NCI-H1105 (cell line): ENCODE data around the gene DNM2.
A peak's percentile ranks its signal among the peaks of the same experiment; 100 is the strongest.

Source experiments
- DNase-seq: peaks from one replicate; lab custom pipeline; 2025; lab: John Stamatoyannopoulos, UW

DNM2 gene

DNA sequence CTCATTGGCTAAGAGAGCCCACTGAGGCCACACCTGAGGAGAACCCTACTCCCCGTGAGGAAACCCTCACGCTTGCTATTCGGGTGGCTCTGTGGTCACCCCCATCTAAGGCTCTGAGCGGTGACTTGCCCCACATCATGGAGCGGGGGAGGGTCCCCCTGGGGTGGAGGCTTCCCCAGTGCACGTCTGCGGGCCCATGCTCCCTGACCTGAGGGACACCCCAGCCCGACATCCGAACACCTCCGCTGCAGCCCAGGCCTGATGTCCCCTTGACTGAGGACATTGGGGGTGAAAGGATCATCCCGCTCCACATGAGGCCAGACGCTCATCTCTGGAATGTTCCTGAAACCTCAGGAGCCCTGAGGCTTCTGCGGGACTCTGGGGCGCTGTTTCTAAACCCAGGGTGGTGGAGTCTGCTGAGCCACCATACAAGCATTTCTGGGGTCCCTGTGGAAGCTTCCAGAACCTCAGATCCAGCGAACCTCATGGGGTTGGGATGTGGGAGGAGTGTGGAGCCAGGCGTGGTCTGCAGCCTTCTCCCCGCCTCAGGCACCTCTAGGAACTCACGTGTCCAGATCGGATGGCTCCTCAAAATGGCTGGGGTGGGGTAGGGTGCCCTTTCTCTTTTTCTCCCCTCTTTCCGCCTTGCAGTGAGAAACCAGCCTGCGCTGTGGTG lies 98.2 kb downstream of the DNM2 start:
- no peak for DNase-seq

DNA sequence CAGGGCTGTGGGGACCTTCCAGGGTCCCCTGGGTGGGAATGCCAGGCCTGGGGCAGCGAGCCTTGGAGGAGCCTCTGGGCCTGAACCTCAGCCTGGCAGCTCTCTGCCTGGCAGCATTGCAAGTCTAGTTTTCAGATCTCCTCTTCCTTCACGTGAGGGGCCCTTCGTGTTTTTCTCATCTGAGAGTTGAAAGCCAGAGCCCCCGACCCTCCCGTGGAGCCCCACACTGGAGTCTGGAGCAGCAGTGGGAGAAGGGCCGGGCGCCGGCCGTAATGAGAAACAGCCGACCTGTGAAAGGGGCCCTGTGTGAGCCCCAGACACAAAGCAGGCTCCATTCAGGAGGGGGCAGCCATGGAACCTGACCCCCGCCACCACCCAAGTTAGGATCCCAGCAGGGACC lies 98.8 kb downstream of the DNM2 start:
- DNase-seq: no peak

DNA sequence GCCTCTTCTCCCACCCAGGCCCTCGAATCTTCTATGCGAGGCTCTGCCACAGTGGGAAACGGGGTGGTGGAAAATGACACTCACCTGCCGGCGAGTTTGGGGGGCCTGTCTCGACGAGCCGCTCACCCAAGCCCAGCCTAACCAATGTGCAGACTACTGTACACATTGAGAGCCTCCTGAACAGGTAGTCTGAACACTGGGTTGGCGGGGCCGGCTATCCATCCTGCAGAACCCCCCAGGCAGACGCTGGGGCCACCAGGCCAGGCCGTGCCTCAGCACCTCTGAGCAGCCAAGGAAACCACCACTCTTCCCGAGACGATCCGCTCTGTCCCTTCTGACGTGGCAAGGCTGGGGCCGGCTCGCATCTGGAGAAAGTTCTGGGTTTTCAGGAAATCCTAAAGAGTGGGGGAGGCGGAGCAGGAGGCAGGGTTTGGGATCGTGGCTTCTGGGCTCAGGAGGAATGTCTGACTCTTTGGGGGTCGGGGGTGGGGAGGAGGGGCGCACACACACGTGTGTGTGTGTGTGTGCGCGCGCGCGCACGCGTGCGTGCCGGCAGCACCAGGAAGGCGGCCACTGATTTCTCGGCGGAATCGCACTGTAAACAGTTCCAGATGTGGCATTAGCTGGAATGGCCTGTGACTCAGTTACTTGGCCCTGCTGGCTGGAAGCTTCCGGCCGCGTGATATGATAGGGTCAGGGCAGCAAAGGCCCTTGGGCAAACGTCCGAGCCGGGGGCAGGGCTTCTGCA lies 99.6 kb downstream of the DNM2 start:
- DNase-seq: no peak

DNA sequence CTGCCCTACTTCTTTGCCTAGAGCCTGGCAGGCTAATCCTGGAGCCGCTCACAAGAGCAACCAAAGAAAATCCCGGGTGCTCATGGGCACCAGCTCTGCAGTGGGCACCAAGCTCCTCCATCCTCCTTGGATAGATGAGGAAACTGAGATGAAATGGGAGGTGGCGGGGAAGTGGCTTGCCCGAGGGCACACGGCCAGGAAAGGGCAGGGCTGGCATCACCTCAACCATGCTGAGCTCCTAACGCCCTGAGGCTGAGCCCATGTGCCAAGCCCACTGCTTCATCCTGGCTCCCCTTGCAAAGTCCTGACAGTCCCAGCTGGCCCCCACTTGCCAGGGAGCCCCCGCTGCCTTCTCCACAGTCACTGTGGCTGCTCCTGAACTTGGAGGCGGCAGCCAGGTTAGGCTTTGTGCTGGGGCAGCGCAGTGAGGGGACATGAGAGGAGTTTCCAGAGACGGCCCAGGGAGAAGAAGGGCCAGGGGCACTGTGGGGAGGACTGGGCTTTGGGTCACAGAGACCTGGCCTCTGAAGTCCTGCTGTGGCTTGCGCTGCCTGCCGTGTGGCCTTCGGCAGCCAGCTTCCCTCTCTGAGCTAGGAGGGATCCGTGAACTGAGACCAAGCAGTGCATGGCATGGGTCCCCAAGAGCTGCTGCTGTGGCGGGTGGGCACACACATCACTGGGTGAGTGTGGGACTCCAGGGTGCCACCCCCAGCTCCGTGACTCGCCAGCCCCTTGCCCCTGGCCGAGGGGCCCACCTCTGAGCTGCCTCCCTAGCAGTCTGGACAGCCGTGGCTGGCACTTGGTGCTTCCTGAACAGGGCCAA lies 100.6 kb downstream of the DNM2 start:
- DNase-seq: no peak

DNA sequence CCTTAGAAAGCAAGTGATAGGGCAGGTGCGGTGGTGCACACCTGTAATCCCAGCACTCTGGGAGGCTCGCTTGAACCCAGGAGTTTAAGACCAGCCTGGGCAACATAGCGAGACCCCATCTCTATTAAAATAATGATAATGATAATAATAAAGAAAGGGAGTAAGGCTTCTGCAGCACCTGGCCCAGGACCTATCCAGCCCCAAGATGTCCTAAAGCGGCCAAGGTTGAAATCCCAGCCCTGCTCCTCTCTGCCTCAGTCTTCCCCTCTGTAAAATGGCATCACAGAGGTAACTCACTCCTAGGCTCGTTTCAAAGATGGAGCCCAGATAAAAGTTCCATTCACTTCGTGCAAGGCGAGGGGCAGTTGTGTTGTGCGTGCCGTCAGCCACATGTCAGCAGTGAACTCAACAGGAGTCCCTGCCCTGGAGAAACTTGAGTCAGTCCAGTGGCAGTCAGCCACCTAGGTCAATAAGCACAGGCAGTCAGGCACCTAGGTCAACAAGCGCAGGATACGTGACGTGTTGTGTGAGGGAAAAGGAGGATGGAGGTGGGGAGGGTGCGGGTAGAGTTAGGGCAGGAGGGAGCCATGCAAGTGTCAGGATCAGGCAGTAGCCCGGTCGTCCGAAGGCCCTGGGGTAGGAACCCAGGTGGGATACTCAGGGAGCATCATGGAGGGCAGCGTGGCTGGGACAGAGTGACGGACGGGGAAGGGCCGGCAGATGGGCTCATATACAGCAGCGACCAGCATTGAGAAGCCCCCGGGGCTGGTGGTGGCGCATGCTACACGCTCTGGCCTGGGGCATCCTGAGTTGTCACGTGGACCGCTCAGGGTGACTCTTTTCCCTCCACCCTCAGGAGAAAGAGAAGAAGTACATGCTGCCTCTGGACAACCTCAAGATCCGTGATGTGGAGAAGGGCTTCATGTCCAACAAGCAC lies 101.5 kb downstream of the DNM2 start:
- DNase-seq: no peak

DNA sequence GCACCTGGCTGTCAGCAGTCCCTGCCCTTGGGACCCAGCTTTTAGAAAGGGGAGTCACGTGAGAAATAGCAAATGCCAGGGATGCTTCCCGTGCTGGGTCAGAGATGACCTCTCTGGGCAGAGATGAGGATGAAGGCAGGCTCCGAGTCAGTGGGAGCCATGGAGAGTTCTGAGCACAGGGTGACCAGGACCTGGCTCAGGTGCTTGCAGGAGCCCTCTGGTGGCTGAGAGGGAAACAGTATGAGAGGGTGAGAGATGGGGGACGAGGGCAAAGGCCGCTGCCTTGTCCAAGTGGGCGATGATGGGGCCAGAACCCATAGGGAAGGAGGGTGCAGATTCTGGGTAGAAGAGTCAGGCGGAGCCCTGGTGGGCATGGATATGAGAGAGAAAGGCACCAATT lies 102.3 kb downstream of the DNM2 start:
- DNase-seq: no peak

DNA sequence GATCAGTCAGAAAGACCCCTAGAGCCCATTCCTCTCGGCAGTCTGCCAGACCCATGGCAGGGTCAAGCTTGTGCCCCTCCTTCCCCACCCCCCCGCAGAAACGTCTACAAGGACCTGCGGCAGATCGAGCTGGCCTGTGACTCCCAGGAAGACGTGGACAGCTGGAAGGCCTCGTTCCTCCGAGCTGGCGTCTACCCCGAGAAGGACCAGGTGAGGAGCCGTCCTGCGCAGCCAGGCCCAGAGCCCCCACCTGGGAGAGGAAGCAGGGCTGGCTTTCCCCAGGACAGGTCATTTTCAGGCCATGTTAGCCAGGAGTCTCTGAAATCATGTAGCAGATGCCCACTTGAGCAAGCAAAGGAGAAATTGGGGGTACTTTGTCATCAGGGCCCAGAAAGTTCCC lies 105.8 kb downstream of the DNM2 start:
- DNase-seq: no peak

DNA sequence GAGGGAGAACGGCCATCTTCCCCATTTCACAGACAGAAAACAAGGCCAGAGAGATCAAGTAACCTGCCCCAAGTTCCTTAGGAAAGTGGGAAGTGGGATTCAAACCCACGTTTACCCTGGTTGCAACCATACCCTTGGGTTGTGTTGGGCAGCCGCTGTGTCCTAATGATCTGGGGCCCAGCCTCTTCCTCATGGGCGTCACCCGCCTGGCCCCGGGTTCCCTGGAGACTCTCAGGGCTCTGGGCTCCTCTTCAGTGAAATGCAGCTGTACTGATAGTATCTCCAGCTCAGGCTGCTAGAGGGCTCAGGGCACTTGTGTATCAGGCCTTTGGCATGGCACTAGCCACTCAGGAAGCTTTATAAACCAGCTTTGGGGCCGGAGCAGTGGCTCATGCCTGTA lies 108.4 kb downstream of the DNM2 start:
- DNase-seq: no peak

DNA sequence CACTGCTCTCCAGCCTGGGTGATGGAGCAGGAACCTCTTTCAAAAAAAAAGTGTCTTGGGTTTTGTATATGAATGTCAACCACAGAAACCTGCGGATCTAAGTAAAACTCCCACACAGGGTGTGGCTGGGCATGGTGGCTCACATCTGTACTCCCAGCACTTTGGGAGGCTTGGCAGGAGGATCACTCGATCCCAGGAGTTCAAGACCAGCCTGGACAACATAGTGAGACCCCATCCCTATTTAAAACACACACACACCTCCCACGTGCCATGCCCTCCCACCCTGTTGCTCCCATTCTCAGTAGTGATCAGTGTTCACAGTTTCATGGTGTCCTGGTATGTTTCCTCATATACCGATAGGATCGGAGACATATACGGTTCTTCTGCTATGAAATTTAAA lies 109.0 kb downstream of the DNM2 start:
- DNase-seq: no peak

DNA sequence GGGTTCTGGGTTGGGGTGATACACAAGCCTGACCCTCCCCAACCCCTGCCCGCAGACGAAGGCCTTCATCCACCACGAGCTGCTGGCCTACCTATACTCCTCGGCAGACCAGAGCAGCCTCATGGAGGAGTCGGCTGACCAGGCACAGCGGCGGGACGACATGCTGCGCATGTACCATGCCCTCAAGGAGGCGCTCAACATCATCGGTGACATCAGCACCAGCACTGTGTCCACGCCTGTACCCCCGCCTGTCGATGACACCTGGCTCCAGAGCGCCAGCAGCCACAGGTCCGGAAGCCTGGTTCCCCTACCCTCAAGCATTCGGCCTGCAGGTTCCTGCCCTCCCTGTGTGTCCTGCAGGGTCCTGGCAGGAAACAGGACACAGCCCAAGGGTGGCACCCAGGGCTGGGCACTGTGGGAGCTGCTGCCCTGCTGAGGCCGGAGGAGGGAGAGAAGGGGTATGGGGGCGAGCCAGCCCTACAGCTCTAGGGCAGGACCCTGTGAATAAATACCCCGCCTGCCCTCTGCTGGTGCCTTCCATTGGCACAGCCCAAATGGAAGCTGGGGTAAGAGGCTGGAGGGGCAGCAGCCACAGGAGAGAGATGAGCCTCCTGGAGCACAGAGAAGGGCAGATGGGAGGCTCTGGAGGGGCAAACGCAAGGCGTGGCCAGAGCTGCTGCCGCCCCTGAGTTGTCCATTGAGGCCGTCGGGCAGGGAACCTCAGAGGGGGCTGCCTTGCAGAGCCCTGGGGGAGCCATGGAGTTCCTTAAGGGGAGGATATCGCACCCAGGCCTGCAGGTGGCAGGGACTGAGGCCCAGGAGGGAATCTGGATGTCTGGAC lies 111.3 kb downstream of the DNM2 start:
- DNase-seq: no peak

DNA sequence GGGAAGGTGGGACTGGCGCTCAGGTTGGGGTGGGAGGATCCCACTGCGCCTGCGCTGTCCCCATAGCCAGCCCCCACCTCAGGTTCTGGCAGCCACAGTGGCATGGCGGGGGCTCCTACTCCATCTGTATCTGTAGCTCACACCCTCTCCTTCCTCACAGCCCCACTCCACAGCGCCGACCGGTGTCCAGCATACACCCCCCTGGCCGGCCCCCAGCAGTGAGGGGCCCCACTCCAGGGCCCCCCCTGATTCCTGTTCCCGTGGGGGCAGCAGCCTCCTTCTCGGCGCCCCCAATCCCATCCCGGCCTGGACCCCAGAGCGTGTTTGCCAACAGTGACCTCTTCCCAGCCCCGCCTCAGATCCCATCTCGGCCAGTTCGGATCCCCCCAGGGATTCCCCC lies 112.1 kb downstream of the DNM2 start:
- no peak for DNase-seq

DNA sequence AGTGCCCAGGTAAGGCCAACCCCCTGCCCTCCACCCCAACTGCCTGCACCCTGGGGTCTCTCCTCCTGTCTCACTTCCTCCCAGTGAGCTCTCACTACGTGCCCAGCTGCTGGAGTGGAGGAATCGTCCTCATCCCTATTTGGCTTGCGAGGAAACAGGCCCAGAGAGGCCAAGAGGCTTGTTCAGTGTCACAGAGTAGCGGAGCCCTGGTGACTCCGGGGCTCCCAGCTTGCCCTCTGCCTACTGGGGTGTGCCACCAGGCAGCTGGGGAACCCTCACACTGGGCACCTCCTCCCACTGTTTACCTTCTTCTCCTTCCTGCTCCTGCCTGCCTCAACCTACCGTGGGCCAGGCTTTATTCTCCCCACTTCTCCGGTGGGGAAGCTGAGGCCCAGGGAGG lies 112.5 kb downstream of the DNM2 start:
- DNase-seq: no peak

DNA sequence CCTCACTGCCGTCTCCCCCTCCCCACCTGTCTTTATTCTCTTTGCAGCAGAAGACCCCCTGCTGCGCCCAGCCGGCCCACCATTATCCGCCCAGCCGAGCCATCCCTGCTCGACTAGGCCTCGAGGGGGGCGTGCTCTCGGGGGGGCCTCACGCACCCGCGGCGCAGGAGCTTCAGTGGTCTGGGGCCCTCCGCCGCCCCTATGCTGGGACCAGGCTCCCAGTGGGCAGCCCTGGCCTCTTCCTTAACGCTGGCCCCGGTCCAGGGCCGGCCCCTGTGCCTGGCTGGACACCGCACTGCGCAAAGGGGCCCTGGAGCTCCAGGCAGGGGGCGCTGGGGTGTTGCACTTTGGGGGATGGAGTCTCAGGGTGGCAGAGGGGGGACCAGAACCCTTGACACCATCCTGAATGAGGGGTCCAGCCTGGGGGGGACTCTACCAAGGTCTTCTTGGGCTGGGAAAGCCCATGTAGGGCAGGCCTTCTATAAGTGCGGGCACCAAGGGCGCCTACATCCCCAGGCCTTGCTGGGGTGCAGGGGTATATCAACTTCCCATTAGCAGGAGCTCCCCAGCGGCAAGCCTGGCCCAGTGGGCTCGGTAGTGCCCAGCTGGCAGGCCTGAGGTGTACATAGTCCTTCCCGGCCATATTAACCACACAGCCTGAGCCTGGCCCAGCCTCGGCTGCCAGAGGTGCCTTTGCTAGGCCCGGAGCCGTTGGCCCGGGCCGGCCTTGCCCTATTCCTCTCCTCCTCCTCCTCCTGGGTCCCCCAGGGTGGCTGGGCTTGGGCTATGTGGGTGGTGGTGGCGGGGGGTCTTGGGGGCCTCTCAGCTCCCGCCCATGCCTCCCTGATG lies 113.3 kb downstream of the DNM2 start:
- DNase-seq: no peak

DNA sequence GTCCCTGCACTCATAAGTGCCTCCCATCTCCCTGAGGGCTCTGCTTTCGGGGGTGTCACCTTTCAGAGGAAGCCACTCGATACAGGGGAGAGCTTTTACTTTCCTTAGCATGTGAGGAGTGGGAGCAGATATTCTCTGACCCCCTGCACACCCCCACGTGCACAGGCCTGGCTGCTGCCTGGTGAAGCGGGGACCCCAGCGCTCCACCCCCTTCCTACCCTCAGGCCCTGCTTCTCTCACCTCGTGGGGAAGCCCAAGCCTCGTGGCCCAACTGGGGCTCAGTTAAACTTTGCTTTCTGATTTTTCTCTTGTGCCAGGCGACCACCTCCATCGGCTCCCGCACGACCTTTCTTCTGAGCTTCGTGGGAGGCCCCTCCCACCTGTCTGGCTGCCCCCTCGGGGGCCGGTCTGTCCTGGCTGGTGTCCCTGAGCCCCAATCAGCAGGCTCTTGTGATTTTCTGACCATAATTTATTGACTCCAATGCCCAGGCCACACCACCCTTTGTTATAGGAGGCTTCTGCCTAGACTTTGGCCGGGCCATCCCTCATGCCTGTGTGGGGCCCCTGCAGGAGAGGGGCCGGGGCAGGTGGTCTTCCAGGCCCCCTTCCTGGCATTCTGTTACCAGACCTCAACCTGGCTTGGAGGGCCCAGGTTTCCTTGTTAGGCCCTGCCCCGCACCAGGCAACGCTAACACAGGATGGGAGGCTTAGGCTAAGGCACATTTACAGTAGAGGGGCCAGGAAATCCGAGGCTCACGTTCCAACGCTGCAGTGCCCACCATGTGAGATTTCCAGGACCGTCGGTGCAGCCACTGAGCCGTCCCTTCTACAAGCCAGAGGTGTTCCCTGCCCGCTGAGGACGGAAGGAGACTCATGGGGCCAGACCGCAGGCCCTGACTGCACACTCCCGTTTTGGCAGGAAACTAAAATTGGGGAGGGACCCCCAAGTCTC lies 114.4 kb downstream of the DNM2 start:
- DNase-seq: no peak

DNA sequence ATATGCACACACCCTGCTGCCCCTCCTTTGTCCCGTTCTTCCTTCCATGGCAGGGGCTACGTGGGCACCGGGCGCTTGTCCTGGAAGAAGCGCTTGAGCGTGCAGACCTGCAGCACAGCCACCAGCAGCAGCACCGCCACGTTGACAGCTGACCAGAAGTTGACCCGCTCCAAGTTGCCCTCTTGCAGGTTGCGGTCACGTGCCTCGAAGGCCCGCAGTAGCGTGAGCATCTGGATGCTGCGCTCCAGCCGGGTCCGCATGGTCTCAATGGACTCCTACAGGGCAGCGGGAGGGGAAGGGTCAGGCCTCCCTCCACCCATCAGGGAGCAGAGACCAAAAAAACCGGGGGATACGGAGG lies 115.0 kb downstream of the DNM2 start:
- no peak for DNase-seq

DNA sequence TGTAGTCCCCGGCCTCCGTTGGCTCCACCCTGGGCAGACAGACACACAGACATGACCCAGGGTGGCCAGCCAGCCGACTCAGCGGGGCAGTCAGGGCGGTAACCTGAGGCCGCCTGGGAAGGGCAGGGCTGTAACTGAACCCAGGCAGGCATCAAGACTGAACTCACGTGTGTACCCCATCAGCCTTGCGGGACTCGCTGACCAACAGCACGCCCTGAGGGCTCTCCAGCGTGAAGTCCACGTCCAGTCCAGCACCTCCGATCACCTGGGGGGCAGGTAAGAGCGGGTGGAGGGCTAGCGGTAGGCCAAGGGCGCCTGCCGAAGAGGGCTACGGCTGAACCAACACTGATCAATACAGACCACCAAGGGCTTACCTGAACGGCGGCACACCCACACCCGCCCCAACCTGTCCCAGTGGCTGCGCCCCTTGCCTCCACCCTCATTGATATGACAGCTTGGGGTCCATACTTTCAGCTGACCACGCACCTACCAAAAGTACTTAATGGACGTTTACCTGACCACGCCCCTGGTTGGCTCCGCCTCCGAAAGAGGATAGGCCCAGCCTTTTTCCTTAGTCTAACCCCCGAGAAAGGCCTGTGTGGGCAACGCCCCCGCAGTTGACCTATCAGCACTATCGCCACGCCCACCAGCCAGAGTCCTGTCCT lies 117.3 kb downstream of the DNM2 start:
- DNase-seq: no peak

DNA sequence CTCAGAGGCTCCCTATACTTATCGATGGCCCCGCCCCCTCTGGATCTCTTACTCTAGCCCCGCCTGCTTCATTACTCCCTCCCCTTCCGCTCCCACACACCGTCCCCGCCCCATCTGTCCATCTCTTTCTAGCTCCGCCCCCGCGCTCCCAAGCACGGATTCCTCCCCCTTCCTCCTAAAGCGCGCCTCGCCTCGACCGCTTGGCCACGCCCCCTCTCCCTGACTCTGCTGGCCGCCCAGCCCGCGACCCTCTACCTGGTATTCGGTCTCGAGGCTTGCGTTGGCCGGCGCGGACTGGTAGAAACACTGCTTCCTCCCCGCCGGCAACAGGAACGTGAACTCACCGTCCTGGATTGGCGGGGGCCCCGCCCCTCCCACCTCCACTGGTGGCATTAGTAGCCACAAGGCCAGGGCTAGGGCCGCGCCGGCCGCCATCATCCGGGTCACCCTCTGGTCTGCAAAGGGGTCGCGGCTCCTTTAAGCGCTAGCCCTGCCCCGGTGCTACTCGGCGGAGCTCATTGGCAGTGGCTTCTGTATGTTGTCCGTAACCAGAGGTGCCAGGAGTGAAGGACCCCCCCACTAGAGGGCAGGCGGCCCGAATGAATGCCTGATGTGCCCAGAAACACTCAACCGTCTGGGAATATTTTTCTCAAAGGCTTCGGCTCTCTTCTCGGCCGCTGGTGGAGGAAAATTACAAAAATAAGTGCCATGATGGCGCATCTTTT lies 118.0 kb downstream of the DNM2 start, which contains the start of gene TMED1:
Gene TMED1 (minus strand): TSS at position 459 of the 725 bp plus-strand sequence. CDS start 21 bp downstream, at position 438.
- DNase-seq: peak; percentile 100
